ENCODE measurements around the gene LIN37. TPM values are rescaled to one million over a fixed set of nuclear protein-coding genes. Genes with fewer than 3 reads are reported as not detected.

LIN37 gene
- total and polyA plus RNA-seq, 9 of the 15 experiments (the other 6 are each of a cell fraction or from before 2014, with no cell fraction given) = 1.2 to 12.5 (median 8.6) TPM

GRCh38 chr19:35744430-35745327, 3.7 kb upstream of the LIN37 start (continued):
- no peak for TF ChIP-seq EZH2 (IDR thresholded peaks at IDR 0.05; ENCODE audit: borderline replicate concordance, low read depth, low read length)
- 0 out of 2 replicates have a peak, but pooled peaks have one; percentile 40 for TF ChIP-seq ZNF12 (CRISPR knock-in tag; IDR thresholded peaks at IDR 0.05)
- no peak; a peak in 1 of 4 replicates for TF ChIP-seq SIN3A (IDR thresholded peaks at IDR 0.05; ENCODE audit: borderline replicate concordance in 2 of 2, control insufficient read depth in 1 of 2, low read depth in 2 of 2, low read length in 2 of 2)
- TF ChIP-seq ZNF316 (IDR thresholded peaks at IDR 0.05) = no peak
- no peak; a peak in 1 of 4 replicates for TF ChIP-seq TBL1XR1 (IDR thresholded peaks at IDR 0.05; ENCODE audit: low read length in 2 of 2)
- no peak for TF ChIP-seq ASH1L (IDR thresholded peaks at IDR 0.05; ENCODE audit: borderline replicate concordance, low read depth, partially characterized antibody)
- TF ChIP-seq FOXM1 (IDR thresholded peaks at IDR 0.05; ENCODE audit: low read depth) = peak; percentile 53; the same call in 1 of the 2 replicates
- no peak for TF ChIP-seq FOXM1 (CRISPR knock-in tag; IDR thresholded peaks at IDR 0.05; ENCODE audit: low read depth)
- no peak for TF ChIP-seq ZNF75A (CRISPR knock-in tag; IDR thresholded peaks at IDR 0.05)
- 0 out of 2 replicates have a peak, but pooled peaks have one; percentile 32 for TF ChIP-seq ZNF384 (IDR thresholded peaks at IDR 0.05; ENCODE audit: low read depth, low read length)
- no peak for TF ChIP-seq HNRNPH1 (optimal IDR thresholded peaks at IDR 0.05; ENCODE audit: low read depth, low read length)
- TF ChIP-seq BMI1 (IDR thresholded peaks at IDR 0.05; ENCODE audit: low read length) = no peak
- TF ChIP-seq MCM2 (IDR thresholded peaks at IDR 0.05; ENCODE audit: low read depth) = no peak
- TF ChIP-seq ZNF561 (CRISPR knock-in tag; conservative IDR thresholded peaks at IDR 0.05) = no peak
- TF ChIP-seq KHSRP (IDR thresholded peaks at IDR 0.05) = no peak
- TF ChIP-seq POLR2A (conservative IDR thresholded peaks at IDR 0.05) = peak; percentile 86
- TF ChIP-seq ZFP36 (IDR thresholded peaks at IDR 0.05; ENCODE audit: low read depth, low read length, partially characterized antibody) = peak; percentile 76
- no peak for TF ChIP-seq DIDO1 (tag; IDR thresholded peaks at IDR 0.05; ENCODE audit: low read depth)
- no peak for TF ChIP-seq ETV1 (tag; conservative IDR thresholded peaks at IDR 0.05; ENCODE audit: low read depth)
- TF ChIP-seq SAP30 (IDR thresholded peaks at IDR 0.05; ENCODE audit: borderline replicate concordance, insufficient read depth, low read depth, low read length, poor library complexity, severe bottlenecking) = peak; percentile 71
- TF ChIP-seq CHAMP1 (IDR thresholded peaks at IDR 0.05) = no peak
- TF ChIP-seq ARHGAP35 (IDR thresholded peaks at IDR 0.05; ENCODE audit: partially characterized antibody) = no peak

All from K562 (cell line).